GM08714 (cell line): ENCODE results near the gene PSME2.
"Not testable (repeated sequence)": the region's sequence is repeated elsewhere in the genome, so short reads cannot be mapped to it uniquely, and the experiment has no call there.

Source experiments
- H3K4me3 ChIP-seq: fragments of 200-500 bp; sonication (Bioruptor generic); 2 replicates; pipeline ENCODE4 v1.5.1; 2014; ENCODE audit warnings: mild to moderate bottlenecking, low read length, inconsistent platforms
- ZNF274 ChIP-seq: IDR thresholded peaks from 2 replicates; pipeline ENCODE4 v1.6.1; 2012; ENCODE audit warnings: mild to moderate bottlenecking, low read depth, low read length

The PSME2 gene

GRCh38 chr14:24113379-24113800 lies 33.0 kb downstream of the PSME2 start:
- peak overlapping the region; percentile 64 for H3K4me3 ChIP-seq
- TF ChIP-seq ZNF274 = no peak

GRCh38 chr14:24110523-24110922 lies 35.9 kb downstream of the PSME2 start:
- TF ChIP-seq ZNF274 = no peak
- H3K4me3 ChIP-seq = no peak overlapping the region

GRCh38 chr14:24110060-24110459 lies 36.4 kb downstream of the PSME2 start:
- no peak for TF ChIP-seq ZNF274
- no peak overlapping the region for H3K4me3 ChIP-seq

GRCh38 chr14:24108336-24108874 lies 38.0 kb downstream of the PSME2 start:
- no peak for TF ChIP-seq ZNF274
- H3K4me3 ChIP-seq = no peak overlapping the region

- no peak for TF ChIP-seq ZNF274
- no peak overlapping the region for H3K4me3 ChIP-seq
Observed at GRCh38 chr14:24106672-24107271, 39.6 kb downstream of the PSME2 start.

DNA sequence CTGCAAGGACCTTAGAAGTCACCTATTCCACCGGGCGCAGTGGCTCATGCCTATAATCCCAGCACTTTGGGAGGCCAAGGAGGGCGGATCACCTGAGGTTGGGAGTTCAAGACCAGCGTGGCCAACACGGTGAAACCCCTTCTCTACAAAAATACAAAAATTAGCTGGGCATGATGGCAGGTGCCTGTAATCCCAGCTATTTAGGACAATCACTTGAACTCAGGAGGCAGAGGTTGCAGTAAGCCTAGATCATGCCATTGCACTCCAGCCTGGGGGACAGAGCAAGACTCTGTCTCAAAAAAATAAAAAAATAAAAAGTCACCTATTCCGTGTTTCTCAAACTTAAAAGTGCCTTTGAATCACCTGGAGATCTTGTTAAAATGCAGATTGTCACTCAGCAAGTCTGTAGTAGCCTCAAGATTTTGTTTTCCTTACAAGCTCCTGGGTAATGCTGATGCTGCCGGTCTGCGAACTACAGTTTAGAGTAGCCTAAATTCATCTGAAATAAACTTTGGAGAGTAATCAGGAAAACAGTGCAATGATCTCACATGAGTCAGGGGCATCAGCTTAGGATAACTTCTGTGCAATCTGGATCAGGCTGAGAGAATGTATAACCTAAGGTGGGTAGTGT lies 40.7 kb downstream of the PSME2 start:
- not testable (repeated sequence) for H3K4me3 ChIP-seq

DNA sequence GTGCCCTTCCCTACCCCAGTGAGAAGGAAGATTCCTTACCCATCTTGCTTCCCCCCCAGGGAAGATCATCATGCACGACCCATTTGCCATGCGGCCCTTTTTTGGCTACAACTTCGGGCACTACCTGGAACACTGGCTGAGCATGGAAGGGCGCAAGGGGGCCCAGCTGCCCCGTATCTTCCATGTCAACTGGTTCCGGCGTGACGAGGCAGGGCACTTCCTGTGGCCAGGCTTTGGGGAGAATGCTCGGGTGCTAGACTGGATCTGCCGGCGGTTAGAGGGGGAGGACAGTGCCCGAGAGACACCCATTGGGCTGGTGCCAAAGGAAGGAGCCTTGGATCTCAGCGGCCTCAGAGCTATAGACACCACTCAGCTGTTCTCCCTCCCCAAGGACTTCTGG lies 43.0 kb downstream of the PSME2 start:
- H3K4me3 ChIP-seq = no peak overlapping the region
- TF ChIP-seq ZNF274 = no peak

DNA sequence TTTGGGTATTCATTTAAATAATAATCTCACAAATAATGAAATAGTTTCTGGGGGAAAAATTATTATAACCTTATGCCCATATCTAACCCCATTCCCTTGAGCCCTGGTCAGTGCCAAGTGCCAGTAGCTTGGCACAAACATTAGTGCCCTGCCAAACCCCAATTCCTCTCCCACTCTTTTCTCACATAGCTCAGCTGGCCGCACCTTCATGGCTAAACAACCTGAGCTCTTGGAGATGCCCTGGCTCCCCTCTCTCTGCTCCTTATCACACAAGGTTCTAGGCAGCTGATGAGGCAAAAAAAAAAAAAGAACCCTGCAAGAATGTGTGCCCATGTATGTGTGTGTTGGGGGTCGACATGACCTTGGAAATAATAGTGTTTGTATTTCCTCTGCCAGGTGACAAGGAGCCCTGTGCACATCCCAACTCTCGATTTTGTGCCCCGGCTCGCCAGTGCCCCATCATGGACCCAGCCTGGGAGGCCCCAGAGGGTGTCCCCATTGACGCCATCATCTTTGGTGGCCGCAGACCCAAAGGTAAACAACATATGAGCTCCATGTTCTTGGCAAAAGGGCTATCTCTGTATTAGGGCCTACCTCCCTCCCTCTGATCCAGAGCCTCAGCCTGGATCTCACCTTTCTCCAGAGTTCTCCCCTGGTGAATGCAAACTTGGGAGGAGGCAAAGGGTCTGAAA lies 43.9 kb downstream of the PSME2 start:
- no peak for TF ChIP-seq ZNF274
- H3K4me3 ChIP-seq = no peak overlapping the region

GRCh38 chr14:24100982-24101494 lies 45.4 kb downstream of the PSME2 start:
- no peak overlapping the region for H3K4me3 ChIP-seq
- TF ChIP-seq ZNF274 = no peak

- no peak overlapping the region for H3K4me3 ChIP-seq
- TF ChIP-seq ZNF274 = no peak
Observed at GRCh38 chr14:24100197-24100981, 46.0 kb downstream of the PSME2 start.

- TF ChIP-seq ZNF274 = no peak
Observed at GRCh38 chr14:24098927-24099813, 47.2 kb downstream of the PSME2 start.

GRCh38 chr14:24098229-24098926 lies 48.0 kb downstream of the PSME2 start:
- no peak overlapping the region for H3K4me3 ChIP-seq
- TF ChIP-seq ZNF274 = no peak

More at GRCh38 chr14:24098927-24099813, 47.2 kb downstream of the PSME2 start:
- H3K4me3 ChIP-seq = no peak overlapping the region

- TF ChIP-seq ZNF274 = no peak
- H3K4me3 ChIP-seq = no peak overlapping the region
Observed at GRCh38 chr14:24096545-24097181, 49.7 kb downstream of the PSME2 start.
